Liver (tissue), 9 donors: ENCODE data around the gene POGZ. TPM values are rescaled to one million over a fixed set of nuclear protein-coding genes. Genes with fewer than 3 reads are reported as not detected.

Source experiments
- DNase-seq: peaks from one replicate; pipeline ENCODE4 v3.0.0-alpha.2; 2017; ENCODE audit warnings: low spot score
- H3K27ac ChIP-seq, 2 donors: one replicate each; pipeline ENCODE4 v1.7.0; 2013; ENCODE audit warnings: inconsistent platforms in 2 of 2, low read length in 2 of 2, control low read depth in 1 of 2, low read depth in 1 of 2, mild to moderate bottlenecking in 1 of 2
- H3K27me3 ChIP-seq, 4 donors: one replicate each; pipeline versions ENCODE4 v1.6.1 to v1.7.0; 2013; ENCODE audit warnings: low read length in 3 of 4, inconsistent platforms in 1 of 4, mild to moderate bottlenecking in 1 of 4, moderate library complexity in 1 of 4; ENCODE audit not compliant: control insufficient read depth in 4 of 4, insufficient read depth in 4 of 4
- H3K36me3 ChIP-seq, 4 donors: one replicate each; pipeline versions ENCODE4 v1.6.1 to v1.7.0; 2013; ENCODE audit warnings: low read length in 3 of 4, mild to moderate bottlenecking in 3 of 4, low read depth in 1 of 4, moderate library complexity in 1 of 4; ENCODE audit not compliant: control insufficient read depth in 4 of 4, insufficient read depth in 3 of 4
- H3K4me1 ChIP-seq, 4 donors: one replicate each; pipeline versions ENCODE4 v1.6.1 to v1.7.0; 2013; ENCODE audit warnings: low read length in 3 of 4, mild to moderate bottlenecking in 3 of 4, moderate library complexity in 1 of 4; ENCODE audit not compliant: control insufficient read depth in 4 of 4, insufficient read depth in 4 of 4
- H3K4me3 ChIP-seq, 3 donors: one replicate each; pipeline versions ENCODE4 v1.6.1 to v1.7.0; 2013; ENCODE audit warnings: low read length in 3 of 3, control low read depth in 1 of 3, low read depth in 1 of 3, mild to moderate bottlenecking in 1 of 3
- H3K9ac ChIP-seq, 2 donors: one replicate each; pipeline ENCODE4 v1.7.0; 2013; ENCODE audit warnings: low read length in 2 of 2, mild to moderate bottlenecking in 2 of 2, moderate library complexity in 2 of 2, control low read depth in 1 of 2, low read depth in 1 of 2
- H3K9me3 ChIP-seq, 4 donors: one replicate each; pipeline versions ENCODE4 v1.6.1 to v1.7.0; 2013; ENCODE audit warnings: low read length in 3 of 4; ENCODE audit not compliant: control insufficient read depth in 4 of 4
- FOXA1 ChIP-seq: IDR thresholded peaks from 2 replicates; pipeline ENCODE4 v1.6.1; 2016; ENCODE audit warnings: antibody characterized with exemption
- GABPA ChIP-seq, 2 donors: IDR thresholded peaks in 1 of 2; conservative IDR thresholded peaks in 1 of 2; 2 replicates each; pipeline ENCODE4 v1.6.1; 2016; ENCODE audit warnings: antibody characterized with exemption in 2 of 2, mild to moderate bottlenecking in 1 of 2, moderate library complexity in 1 of 2
- HNF4A ChIP-seq, 2 donors: conservative IDR thresholded peaks; 2 replicates each; pipeline ENCODE4 v1.6.1; 2016; ENCODE audit warnings: antibody characterized with exemption in 2 of 2, mild to moderate bottlenecking in 2 of 2
- HNF4G ChIP-seq: IDR thresholded peaks from 2 replicates; pipeline ENCODE4 v1.6.1; 2016; ENCODE audit warnings: antibody characterized with exemption
- JUND ChIP-seq, 2 donors: IDR thresholded peaks; 2 replicates each; pipeline ENCODE4 v1.6.1; 2016; ENCODE audit warnings: antibody characterized with exemption in 2 of 2
- RAD21 ChIP-seq, 2 donors: IDR thresholded peaks; 2 replicates each; pipeline ENCODE4 v1.6.1; 2016; ENCODE audit warnings: antibody characterized with exemption in 2 of 2, mild to moderate bottlenecking in 2 of 2
- RXRA ChIP-seq, 2 donors: IDR thresholded peaks; 2 replicates each; pipeline ENCODE4 v1.6.1; 2017 to 2018; ENCODE audit warnings: antibody characterized with exemption in 2 of 2, mild to moderate bottlenecking in 1 of 2
- SP1 ChIP-seq: IDR thresholded peaks from 2 replicates; pipeline ENCODE4 v1.6.1; 2018; ENCODE audit warnings: antibody characterized with exemption, mild to moderate bottlenecking
- TAF1 ChIP-seq: conservative IDR thresholded peaks from 2 replicates; pipeline ENCODE4 v1.6.1; 2016; ENCODE audit warnings: antibody characterized with exemption, mild to moderate bottlenecking
- YY1 ChIP-seq: IDR thresholded peaks from 2 replicates; pipeline ENCODE4 v1.6.1; 2016; ENCODE audit warnings: antibody characterized with exemption, mild to moderate bottlenecking
- WGBS: extraction: QIAGEN DNeasy Blood & Tissue Kit; methylation state at CpG from one replicate; pipeline ENCODE4 v1.1.7; 2013; 5-methylcytosine and 5-hydroxymethylcytosine counted together
- polyA plus RNA-seq, 2 donors: library from polyadenylated mRNA; stranded (reverse) in 1 of 2; unstranded in 1 of 2; fragments of 200-250 nt in 1 of 2; fragments of >200 nt in 1 of 2; fragmentation: Nextera tagmentation in 1 of 2; extraction: Ambion mirVana in 1 of 2; gene quantifications; one replicate each; pipeline versions ENCODE4 v1.2.1 to v1.2.3, GENCODE V29; 2013 to 2015
- total RNA-seq, 2 donors: library from RNA; depleted of rRNA; stranded (reverse); fragments of >200 nt; gene quantifications; one replicate each; pipeline ENCODE4 v1.2.3, GENCODE V29; 2014
- TF ChIP-seq, protein P1 (sequence below): IDR thresholded peaks from 2 replicates; pipeline ENCODE4 v1.6.1; 2016; ENCODE audit warnings: antibody characterized with exemption
- TF ChIP-seq, protein P2 (sequence below): IDR thresholded peaks from 2 replicates; pipeline ENCODE4 v1.6.1; 2016; ENCODE audit warnings: antibody characterized with exemption, mild to moderate bottlenecking
- TF ChIP-seq, protein P3 (sequence below): fragments of 150-350 bp; IDR thresholded peaks from 2 replicates; pipeline ENCODE4 v1.5.1; 2017; ENCODE audit warnings: improper control_type of control experiment, low read depth, low read length; ENCODE audit not compliant: missing input control
- donor health status: healthy.
- donor health status: healthy.
- donor health status: healthy.
- donor health status: healthy.
- donor health status: healthy.

The POGZ gene, protein sequence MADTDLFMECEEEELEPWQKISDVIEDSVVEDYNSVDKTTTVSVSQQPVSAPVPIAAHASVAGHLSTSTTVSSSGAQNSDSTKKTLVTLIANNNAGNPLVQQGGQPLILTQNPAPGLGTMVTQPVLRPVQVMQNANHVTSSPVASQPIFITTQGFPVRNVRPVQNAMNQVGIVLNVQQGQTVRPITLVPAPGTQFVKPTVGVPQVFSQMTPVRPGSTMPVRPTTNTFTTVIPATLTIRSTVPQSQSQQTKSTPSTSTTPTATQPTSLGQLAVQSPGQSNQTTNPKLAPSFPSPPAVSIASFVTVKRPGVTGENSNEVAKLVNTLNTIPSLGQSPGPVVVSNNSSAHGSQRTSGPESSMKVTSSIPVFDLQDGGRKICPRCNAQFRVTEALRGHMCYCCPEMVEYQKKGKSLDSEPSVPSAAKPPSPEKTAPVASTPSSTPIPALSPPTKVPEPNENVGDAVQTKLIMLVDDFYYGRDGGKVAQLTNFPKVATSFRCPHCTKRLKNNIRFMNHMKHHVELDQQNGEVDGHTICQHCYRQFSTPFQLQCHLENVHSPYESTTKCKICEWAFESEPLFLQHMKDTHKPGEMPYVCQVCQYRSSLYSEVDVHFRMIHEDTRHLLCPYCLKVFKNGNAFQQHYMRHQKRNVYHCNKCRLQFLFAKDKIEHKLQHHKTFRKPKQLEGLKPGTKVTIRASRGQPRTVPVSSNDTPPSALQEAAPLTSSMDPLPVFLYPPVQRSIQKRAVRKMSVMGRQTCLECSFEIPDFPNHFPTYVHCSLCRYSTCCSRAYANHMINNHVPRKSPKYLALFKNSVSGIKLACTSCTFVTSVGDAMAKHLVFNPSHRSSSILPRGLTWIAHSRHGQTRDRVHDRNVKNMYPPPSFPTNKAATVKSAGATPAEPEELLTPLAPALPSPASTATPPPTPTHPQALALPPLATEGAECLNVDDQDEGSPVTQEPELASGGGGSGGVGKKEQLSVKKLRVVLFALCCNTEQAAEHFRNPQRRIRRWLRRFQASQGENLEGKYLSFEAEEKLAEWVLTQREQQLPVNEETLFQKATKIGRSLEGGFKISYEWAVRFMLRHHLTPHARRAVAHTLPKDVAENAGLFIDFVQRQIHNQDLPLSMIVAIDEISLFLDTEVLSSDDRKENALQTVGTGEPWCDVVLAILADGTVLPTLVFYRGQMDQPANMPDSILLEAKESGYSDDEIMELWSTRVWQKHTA (N-terminal part only)
- total RNA-seq (10 to 100 TPM; 26.8 to 30.1 TPM), polyA plus RNA-seq (1 to 10 TPM; 7.7 to 7.8 TPM)

DNA sequence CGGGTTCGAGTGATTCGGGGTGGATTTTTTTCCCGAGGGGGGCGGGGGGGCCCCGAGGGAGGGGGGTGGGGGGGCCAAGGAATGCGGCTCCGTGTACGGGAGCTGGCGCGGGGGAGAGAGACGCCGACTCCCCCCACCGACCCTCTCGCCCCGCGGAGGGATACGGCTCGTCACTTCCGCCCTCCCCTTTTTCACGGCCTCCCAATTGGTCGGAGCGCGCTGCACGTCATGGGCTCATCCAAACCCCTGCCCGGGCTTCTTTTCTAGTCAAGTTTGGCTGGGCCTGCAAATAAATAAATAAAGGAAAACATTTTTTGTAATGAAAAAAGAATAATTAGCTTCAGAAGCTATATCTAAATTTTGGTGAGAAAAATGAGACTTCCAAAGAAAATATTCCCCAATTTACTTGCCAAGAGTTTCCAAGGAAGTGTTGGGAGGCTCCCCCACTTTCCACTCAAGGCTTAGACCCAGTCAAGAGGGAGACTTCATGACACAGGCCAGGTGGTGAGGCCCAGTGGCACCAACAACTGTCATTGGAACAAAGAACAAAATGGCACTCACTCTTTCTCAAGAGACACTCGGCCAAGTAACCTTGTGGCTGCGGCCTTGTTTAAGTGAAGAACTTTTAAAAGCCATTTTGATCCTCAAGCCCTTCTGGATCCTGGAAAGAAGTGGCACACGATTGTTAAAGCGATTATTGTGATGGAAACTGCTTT lies at the start of gene POGZ:
POGZ (minus strand) TSS at position 164 of the 716 bp plus-strand sequence. CDS start 17,290 bp downstream, outside the sequence.
- peaks cover 8 to 17% (median 13%) of the 10 kb centered on the region in 4 donors for H3K4me1 ChIP-seq
- no peaks in the 10 kb centered on the region for H3K9me3 ChIP-seq
- WGBS: 14% methylated on average over 30 of the region's 30 CpGs
- DNase-seq: peak; percentile 95
- TF ChIP-seq RXRA (IDR thresholded peaks at IDR 0.05): peak in 1 of 2 donors; percentile 25
- no peak for TF ChIP-seq RAD21 (IDR thresholded peaks at IDR 0.05)
- no peak for TF ChIP-seq TAF1
- TF ChIP-seq, protein P1, sequence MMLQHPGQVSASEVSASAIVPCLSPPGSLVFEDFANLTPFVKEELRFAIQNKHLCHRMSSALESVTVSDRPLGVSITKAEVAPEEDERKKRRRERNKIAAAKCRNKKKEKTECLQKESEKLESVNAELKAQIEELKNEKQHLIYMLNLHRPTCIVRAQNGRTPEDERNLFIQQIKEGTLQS: no peak
- no peak for TF ChIP-seq FOXA1
- no peak for TF ChIP-seq HNF4G
- peak; percentile 64 for TF ChIP-seq YY1
- TF ChIP-seq, protein P2, sequence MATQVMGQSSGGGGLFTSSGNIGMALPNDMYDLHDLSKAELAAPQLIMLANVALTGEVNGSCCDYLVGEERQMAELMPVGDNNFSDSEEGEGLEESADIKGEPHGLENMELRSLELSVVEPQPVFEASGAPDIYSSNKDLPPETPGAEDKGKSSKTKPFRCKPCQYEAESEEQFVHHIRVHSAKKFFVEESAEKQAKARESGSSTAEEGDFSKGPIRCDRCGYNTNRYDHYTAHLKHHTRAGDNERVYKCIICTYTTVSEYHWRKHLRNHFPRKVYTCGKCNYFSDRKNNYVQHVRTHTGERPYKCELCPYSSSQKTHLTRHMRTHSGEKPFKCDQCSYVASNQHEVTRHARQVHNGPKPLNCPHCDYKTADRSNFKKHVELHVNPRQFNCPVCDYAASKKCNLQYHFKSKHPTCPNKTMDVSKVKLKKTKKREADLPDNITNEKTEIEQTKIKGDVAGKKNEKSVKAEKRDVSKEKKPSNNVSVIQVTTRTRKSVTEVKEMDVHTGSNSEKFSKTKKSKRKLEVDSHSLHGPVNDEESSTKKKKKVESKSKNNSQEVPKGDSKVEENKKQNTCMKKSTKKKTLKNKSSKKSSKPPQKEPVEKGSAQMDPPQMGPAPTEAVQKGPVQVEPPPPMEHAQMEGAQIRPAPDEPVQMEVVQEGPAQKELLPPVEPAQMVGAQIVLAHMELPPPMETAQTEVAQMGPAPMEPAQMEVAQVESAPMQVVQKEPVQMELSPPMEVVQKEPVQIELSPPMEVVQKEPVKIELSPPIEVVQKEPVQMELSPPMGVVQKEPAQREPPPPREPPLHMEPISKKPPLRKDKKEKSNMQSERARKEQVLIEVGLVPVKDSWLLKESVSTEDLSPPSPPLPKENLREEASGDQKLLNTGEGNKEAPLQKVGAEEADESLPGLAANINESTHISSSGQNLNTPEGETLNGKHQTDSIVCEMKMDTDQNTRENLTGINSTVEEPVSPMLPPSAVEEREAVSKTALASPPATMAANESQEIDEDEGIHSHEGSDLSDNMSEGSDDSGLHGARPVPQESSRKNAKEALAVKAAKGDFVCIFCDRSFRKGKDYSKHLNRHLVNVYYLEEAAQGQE: peak; percentile 14
- TF ChIP-seq HNF4A (conservative IDR thresholded peaks at IDR 0.05): no peak
- peak; percentile 64 for TF ChIP-seq SP1
- TF ChIP-seq, protein P3, sequence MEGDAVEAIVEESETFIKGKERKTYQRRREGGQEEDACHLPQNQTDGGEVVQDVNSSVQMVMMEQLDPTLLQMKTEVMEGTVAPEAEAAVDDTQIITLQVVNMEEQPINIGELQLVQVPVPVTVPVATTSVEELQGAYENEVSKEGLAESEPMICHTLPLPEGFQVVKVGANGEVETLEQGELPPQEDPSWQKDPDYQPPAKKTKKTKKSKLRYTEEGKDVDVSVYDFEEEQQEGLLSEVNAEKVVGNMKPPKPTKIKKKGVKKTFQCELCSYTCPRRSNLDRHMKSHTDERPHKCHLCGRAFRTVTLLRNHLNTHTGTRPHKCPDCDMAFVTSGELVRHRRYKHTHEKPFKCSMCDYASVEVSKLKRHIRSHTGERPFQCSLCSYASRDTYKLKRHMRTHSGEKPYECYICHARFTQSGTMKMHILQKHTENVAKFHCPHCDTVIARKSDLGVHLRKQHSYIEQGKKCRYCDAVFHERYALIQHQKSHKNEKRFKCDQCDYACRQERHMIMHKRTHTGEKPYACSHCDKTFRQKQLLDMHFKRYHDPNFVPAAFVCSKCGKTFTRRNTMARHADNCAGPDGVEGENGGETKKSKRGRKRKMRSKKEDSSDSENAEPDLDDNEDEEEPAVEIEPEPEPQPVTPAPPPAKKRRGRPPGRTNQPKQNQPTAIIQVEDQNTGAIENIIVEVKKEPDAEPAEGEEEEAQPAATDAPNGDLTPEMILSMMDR: no peak
- no peak for TF ChIP-seq JUND (IDR thresholded peaks at IDR 0.05)
- TF ChIP-seq GABPA (IDR thresholded peaks at IDR 0.05 in 1 of 2, conservative IDR thresholded peaks at IDR 0.05 in 1 of 2): peak; percentile 48 to 73
- peak within 1 kb of the TSS; percentile 64 to 96 (median 93) for H3K4me3 ChIP-seq
- peak within 1 kb of the TSS; percentile 82 to 89 for H3K27ac ChIP-seq
- peak within 1 kb of the TSS; percentile 84 to 91 for H3K9ac ChIP-seq
- no peaks in the 10 kb centered on the region for H3K27me3 ChIP-seq
- H3K36me3 ChIP-seq: no peaks in the 10 kb centered on the region
